ENCODE results near the gene LETMD1.
A peak's percentile ranks its signal among the peaks of the same experiment; 100 is the strongest.

LETMD1 gene

DNA sequence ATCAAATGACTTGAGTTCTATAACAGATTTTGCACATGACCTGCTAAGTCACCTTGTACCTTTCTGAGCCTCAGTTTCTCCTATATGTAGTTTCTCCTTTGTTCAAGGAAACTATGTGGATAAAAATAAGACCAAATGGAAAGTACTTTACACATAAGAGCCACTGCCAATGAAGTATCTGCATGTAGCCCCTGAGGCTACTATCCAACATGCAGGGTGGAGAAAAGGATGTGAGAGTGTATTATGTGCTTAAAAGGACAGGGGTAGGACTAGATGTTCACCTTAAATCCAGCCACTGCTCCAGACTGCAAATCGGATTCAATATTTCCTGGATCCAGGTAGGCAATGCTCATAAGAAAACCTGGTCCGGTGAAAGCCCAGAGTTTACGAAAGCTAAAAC is 43.1 kb upstream of the LETMD1 start:
- H3K27me3 ChIP-seq = no peaks in the 10 kb centered on the region
- TF ChIP-seq CTCF (IDR thresholded peaks at IDR 0.05) = no peak
- no peak overlapping the region for H3K4me3 ChIP-seq (ENCODE audit: low read depth in 1 of 2, low read length in 1 of 2)
- H3K36me3 ChIP-seq = peaks cover 20% of the 10 kb centered on the region
- peaks cover 6 to 8% of the 10 kb centered on the region in 2 experiments for H3K4me1 ChIP-seq (ENCODE audit: control insufficient read depth in 1 of 2, insufficient read depth in 1 of 2, low read depth in 1 of 2, low read length in 1 of 2)
- H3K9me3 ChIP-seq = no peaks in the 10 kb centered on the region
- no peak overlapping the region for H3K27ac ChIP-seq

GRCh38 chr12:51005671-51006070 is 42.5 kb upstream of the LETMD1 start:
- no peak overlapping the region for H3K4me3 ChIP-seq (ENCODE audit: low read depth in 1 of 2, low read length in 1 of 2)
- H3K9me3 ChIP-seq = no peaks in the 10 kb centered on the region
- peaks cover 6 to 8% of the 10 kb centered on the region in 2 experiments for H3K4me1 ChIP-seq (ENCODE audit: control insufficient read depth in 1 of 2, insufficient read depth in 1 of 2, low read depth in 1 of 2, low read length in 1 of 2)
- H3K27me3 ChIP-seq = no peaks in the 10 kb centered on the region
- peaks cover 20% of the 10 kb centered on the region for H3K36me3 ChIP-seq
- TF ChIP-seq CTCF (IDR thresholded peaks at IDR 0.05) = no peak
- H3K27ac ChIP-seq = no peak overlapping the region

GRCh38 chr12:51008329-51009055 is 39.6 kb upstream of the LETMD1 start:
- no peaks in the 10 kb centered on the region for H3K9me3 ChIP-seq
- peak overlapping the region; percentile 26 for H3K27ac ChIP-seq
- no peaks in the 10 kb centered on the region for H3K27me3 ChIP-seq
- H3K4me3 ChIP-seq (ENCODE audit: low read depth in 1 of 2, low read length in 1 of 2) = no peak overlapping the region
- TF ChIP-seq CTCF (IDR thresholded peaks at IDR 0.05) = no peak
- peaks cover 6 to 8% of the 10 kb centered on the region in 2 experiments for H3K4me1 ChIP-seq (ENCODE audit: control insufficient read depth in 1 of 2, insufficient read depth in 1 of 2, low read depth in 1 of 2, low read length in 1 of 2)
- H3K36me3 ChIP-seq = peaks cover 20% of the 10 kb centered on the region

GRCh38 chr12:51009056-51009440 is 39.1 kb upstream of the LETMD1 start:
- no peaks in the 10 kb centered on the region for H3K27me3 ChIP-seq
- H3K27ac ChIP-seq = peak overlapping the region; percentile 26
- no peaks in the 10 kb centered on the region for H3K9me3 ChIP-seq
- no peak overlapping the region for H3K4me3 ChIP-seq (ENCODE audit: low read depth in 1 of 2, low read length in 1 of 2)
- TF ChIP-seq CTCF (IDR thresholded peaks at IDR 0.05) = no peak
- peaks cover 20% of the 10 kb centered on the region for H3K36me3 ChIP-seq
- peaks cover 6 to 8% of the 10 kb centered on the region in 2 experiments for H3K4me1 ChIP-seq (ENCODE audit: control insufficient read depth in 1 of 2, insufficient read depth in 1 of 2, low read depth in 1 of 2, low read length in 1 of 2)

GRCh38 chr12:51011955-51012354 is 36.2 kb upstream of the LETMD1 start:
- peaks cover 6 to 8% of the 10 kb centered on the region in 2 experiments for H3K4me1 ChIP-seq (ENCODE audit: control insufficient read depth in 1 of 2, insufficient read depth in 1 of 2, low read depth in 1 of 2, low read length in 1 of 2)
- no peak for TF ChIP-seq CTCF (IDR thresholded peaks at IDR 0.05)
- H3K9me3 ChIP-seq = no peaks in the 10 kb centered on the region
- no peaks in the 10 kb centered on the region for H3K27me3 ChIP-seq
- H3K27ac ChIP-seq = no peak overlapping the region
- H3K4me3 ChIP-seq (ENCODE audit: low read depth in 1 of 2, low read length in 1 of 2) = no peak overlapping the region
- H3K36me3 ChIP-seq = peaks cover 8% of the 10 kb centered on the region

Data from neutrophil (primary cell).